NCI-H2107 treated with DMSO at 0.1 percent for 48 hours (cell line): ENCODE results near the gene GDPD5.

Source experiments
- DNase-seq: peaks from one replicate; lab custom pipeline; 2025; ENCODE audit not compliant: unreplicated experiment; lab: John Stamatoyannopoulos, UW

Gene GDPD5

DNA sequence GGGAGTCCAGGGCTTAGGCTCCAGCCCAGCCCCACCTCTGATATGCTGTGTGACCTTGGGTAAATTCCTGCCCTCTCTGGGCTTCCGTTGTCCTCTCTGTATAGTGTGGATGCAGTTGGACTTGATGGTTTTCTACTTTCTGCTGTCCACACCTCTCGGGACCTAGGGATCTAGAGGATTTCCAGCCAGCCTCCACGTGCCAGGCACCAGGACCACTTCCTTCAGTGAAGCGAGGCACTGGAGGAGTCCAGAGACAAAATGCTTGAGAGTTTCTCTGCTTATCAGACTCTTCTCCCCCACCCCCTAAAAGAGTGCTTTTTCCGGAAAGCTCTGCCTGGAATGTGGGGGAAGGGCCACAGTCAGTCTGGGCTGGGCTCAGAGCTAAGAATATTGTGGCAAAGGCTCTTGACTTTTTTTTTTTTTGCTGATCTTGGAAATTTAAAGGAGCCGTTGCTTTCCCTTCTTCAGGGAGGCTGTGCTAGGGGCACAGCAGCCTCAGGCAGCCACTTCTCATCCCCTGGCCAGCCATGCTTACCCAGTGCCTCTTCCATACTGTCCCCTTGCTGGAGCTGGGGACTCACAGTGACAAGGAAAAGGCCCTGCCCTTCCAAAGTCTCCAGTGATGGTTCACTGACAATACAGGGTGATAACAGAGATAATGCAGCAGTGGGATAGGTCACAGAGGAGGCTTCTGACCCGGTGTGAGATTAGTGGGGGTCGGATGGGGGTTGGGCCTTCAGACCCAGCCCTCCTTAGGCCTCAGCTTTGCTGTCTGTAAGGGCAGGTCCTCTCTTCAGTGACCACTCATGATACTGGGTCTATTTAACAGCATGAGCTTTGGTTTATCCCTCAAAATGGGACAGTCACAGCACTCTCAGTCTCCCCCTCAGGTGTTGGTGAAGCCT, 33.5 kb upstream of the GDPD5 start:
- no peak for DNase-seq

DNA sequence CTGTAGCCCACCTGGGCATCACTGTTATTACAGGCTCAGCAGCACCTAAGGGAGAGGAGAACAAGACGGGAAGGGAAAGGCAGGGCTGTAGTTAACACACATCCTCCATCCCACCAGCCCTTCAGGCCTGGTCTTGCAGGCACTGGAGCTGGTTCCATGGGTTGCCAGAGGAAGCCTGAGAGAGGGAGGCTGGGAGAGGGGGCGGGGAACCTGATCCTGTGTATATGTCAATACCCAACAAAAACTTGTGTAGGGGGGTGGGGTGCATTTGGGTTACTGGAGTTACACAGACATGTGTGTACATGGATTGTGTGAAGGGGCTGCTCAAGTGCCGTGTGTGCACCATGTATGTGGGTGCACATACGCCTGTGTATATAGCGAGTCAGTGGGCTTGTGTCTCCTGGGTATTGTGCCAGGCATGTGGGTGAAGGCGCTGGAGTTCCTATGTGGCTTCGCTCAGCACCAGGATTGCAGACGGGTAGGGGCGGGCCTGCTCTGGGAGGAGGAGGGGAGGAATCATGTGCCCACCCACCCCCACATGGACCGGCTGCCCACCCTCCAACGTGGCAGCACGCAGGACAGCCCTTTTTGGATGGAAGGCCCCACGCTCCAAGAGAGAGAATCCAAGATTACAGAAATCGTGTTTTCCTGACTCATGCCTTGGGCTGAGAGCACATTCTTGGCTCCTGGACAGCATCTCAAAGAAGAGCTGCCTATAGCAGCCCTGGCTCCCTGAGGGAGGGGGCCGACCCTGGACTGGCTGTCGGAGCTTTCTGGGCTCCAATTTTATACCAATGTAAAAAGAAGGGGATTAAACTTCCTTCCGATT, 32.1 kb upstream of the GDPD5 start:
- no peak for DNase-seq

DNA sequence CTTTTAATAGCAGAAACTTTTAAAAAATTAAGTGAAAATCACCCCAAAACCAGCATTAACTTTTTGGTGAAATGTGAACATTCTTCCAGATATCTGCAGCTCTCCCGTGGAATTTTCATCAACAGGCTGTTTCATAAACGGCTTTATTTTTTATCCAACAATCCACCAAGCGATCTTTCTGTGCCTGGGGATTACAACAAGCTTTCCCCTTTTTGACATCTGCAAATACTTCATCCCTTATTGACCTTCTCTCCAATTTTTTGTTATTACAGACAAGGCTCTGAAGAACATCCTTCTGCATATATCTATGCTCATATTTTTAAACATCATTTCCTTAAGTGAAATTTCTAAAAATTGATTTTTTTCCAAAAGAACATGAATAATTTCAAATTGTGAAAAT, 30.5 kb upstream of the GDPD5 start:
- no peak for DNase-seq

DNA sequence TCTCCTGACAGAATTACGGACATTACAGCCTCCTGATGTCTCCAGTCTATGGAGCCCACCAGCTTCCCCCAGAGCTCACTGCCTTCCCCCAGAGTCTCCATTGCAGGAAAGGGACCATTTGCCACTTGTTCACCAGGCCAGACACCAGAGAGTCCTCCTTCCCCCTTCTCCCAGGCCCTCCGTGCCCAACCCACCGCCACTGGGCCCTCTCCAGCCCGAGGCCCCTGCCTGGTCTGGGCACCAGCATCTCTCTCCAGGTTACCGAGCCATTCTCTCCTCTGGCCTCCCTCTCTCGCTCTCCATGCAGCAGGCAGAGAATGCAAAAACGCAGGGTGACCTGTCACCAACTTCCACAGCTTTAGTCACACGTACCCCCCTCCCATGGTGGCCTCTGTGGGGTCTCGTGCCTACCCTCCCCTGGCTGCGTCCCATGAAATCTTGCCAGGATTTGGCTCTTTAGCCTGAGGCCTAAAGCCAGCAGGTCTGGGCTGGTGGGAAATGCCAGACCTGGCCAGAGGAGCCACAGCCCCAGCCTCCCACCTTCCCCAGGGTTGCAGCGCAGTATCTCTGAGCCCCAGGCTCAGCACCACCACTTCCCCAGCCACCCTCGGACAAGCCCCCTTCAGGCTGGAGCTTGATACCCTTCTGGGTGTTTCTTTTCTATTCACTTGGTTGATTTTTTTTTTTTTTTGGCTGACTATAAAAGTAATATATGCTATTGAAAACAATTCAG, 29.5 kb upstream of the GDPD5 start:
- DNase-seq: no peak

DNA sequence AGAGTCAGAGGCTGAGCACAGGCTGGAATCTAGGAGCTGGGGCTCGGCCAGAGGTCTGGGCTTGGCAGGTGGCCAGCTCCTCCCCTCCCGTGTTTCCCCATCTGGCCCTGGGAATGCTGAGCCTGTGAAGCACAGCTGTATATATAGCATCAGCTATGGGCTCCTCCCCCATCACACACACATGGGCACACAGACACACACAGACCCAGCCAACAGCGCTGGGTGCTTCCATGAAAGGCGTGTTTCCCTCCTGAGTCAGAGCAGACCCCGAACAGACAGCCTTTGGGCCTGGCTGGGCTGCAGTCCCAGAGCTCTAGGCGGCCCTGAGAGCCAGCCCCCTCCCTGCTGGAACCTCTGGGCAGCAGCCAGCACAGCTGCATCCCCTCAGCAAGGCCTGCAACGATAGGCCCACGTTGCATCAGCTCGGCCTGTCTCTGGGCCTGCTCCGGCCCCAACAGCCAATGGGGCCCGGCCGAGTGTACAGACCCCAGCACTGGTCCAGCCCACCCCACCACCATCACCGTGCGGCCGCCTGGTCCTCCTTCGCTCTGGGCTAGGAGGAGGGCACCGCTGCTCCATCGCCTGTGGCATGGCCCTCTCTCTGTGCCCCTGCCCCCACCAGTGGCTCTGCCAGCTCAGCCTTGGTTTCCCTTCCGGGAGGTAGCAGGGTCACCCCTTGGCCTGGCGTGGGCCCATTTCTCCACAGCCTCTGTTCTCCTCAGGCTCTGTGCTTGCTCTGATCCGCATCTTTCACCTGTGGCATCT, 28.7 kb upstream of the GDPD5 start:
- no peak for DNase-seq

DNA sequence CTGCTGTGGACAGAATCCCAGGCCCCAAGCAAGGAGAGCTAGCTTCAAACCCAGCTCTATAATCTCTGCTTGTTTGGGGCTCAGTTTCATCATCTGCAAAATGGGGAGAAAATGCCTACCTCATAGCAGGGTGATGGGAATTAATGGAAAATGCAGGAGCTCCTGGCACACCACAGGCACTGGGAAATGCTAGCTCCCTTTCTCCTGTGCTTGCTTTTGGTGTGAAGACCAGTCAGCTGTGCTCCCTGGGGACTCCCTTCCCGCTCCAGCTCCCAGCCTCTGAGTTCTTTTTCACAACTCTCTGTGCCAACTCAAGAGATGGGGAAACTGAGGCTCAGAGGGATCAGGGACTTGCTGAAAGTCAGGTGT, 28.1 kb upstream of the GDPD5 start:
- no peak for DNase-seq

DNA sequence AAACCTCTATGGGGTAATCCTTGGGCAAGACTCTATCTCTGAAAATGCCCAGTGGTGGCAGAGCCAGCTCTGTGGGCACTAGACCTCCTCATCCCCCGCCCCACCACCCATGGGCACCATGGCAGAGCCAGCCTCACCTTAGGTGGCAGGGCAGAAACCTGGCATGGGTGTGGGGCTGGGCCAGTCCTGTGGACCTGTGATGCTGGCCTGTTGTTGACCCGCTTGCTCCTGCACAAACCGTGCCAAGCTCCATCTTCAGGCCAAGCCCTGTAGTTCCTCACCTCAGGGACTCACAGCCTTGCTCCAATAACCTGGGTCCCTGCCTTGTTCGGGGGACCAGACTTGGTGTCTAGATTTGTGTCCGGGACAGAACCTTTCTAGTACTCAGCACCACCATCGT, 27.4 kb upstream of the GDPD5 start:
- no peak for DNase-seq

DNA sequence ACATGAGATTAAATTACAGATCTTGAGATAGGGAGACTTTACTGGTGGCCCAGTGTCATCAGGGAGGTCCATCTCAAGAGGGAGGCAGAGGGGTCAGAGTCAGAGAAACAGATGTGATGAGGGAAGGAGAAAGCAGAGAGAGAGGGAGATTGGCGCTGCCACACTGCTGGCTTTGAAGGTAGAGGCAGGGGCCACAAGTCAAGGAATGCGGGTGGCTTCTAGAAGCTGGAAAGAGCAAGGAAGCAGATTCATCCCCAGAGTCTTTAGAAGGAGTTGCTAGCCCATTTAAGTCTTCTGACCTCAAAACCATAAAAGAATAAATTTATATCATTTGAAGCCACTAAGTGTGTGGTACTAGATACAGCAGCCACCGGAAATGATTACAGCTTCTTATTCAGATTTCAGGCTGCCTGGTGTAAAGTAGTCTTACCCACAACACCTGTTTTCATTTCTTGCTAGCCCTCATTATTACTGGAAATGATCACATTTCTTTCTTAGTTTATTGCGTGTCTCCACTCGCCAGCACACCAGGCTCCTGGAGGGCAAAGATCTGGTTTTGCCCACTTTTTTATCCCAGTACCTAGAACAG, 23.7 kb upstream of the GDPD5 start:
- DNase-seq: no peak

DNA sequence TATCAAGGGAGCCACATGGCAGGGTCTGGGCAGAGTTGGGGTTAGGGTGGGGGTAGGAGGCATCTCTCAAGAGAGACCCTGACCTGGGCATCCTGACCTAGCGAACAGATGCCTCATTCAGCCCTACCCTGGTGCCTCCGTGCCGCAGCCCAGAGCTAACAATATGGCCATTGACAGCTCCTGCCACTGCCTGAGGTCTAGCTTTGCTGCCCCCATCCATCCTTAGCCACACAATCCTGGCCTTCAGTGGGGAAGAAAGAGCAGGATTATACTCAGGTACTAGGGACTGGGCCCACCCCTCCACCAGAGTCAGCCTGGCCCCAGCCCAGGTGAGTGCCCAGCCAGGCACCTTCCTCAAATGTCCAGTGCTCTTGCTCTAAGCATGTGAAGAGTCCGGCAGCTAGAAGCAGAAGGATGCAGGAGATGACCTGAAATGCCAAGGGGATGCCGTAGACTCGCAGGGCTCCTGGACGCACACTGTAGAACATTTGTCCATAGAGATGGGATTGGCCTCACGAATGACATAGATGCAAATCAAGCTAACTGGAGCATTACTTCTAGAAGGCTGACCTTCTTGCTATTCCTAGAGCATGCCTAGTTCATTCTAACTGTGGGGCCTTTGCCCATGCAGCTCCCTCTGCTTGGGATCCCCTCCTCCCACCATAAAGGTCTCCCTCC, 23.0 kb upstream of the GDPD5 start:
- DNase-seq: no peak

DNA sequence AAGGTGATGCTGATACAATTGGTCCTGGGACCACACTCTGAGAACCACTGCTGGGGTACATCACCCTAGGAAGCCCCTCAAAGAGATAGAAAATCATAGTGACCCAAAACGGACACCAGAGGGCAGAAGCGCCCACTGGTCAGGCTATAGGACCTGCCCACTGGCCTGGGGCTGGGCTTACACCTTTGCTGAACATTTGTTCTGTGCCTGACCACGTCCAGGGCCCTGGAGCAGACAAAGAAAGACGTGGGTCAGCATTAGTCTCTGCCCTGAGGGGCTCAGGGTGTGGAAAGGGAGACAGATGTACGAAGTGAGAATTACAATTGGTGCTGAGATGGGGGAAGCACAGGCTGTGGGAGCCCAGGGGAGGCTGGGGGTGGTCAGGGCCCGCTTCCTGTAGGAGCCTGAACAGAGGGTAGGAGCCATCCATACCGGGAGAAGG, 21.9 kb upstream of the GDPD5 start:
- no peak for DNase-seq

DNA sequence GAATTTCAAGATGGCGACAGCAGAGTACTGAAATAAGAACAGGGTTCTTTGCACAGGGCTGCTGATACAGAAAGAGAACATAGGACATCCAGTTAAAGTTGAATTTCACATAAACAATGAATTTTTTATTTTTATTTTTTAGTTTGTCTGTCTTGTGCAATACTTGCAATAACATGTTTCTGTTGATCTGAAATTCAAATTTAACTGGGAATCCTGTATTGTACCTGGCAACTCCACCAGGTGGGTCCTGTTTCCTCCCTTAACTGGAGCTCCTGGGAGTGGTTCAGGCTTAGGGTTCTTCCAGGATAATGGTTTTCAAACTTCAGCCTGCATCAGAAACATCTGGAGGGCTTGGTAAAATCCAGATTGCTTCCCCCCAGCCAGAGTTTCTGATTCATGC, 21.4 kb upstream of the GDPD5 start:
- DNase-seq: no peak

DNA sequence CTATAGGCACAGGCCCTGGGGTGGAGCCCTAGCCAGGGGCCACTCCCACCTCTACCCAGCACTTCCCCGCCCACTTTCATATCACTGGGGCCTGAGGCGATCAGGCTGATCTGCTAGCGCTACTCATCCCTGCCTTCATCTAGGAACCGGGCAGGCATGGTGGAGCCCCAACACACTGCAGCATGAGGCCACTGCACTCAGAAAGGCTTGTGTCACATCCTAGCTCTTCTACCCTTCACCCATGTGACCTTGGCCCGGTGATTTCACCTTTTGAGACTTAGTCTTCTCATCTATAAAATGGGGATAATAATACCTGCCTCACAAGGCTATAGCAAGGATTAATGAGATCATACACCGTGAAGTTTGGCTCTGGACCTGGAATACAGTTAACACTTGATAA, 18.1 kb upstream of the GDPD5 start:
- no peak for DNase-seq

DNA sequence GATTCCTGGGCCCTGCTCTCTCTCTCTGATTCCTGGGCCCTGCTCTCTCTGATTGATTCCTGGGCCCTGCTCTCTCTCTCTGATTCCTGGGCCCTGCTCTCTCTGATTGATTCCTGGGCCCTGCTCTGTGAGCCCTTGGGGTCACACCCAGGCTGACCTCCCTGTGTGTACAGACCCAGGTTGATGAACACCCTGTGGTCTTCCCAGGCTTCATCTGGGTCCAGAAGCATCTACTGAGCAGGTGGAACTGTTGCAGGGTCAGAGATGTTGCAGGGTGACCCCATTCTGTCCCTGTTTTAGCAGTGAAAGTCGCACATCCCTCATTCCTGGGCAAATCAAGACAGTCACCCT, 16.3 kb upstream of the GDPD5 start:
- DNase-seq: no peak

DNA sequence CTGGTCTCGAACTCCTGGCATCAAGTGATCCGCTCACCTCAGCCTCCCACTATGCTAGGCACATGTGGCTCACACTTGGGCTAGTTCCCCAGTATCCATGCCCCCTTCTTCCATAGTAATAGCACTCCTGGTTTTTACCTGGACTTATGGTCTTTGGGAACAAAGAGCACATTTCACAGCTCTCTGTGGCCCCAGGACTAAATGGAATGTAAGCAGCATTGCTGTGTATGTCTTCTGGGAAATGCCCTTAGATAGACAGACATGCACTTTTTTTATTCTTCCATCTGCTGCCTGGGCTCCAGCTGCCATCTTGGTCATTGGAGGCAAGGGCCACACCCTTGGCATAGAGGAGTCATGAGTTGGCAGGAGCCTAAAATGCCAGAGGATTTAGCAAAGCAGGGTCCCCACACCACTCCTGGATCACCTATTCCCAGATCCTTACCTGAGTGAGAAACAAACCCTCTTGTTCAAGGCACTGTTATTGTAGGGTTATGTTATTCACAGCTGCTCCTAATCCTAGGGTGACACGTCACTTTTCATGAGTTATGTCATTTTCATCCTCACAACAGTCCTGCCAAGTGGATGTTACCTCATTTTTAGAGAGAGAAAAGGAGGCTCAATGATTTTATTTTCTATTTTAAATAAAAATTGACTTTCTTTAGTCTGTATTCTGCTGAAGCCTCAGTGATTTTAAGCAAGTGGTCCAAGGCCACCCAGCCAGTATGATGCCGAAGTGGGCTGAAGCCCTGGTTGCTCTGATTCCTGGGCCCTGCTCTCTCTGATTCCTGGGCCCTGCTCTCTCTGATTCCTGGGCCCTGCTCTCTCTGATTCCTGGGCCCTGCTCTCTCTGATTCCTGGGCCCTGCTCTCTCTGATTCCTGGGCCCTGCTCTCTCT, 15.7 kb upstream of the GDPD5 start:
- no peak for DNase-seq

DNA sequence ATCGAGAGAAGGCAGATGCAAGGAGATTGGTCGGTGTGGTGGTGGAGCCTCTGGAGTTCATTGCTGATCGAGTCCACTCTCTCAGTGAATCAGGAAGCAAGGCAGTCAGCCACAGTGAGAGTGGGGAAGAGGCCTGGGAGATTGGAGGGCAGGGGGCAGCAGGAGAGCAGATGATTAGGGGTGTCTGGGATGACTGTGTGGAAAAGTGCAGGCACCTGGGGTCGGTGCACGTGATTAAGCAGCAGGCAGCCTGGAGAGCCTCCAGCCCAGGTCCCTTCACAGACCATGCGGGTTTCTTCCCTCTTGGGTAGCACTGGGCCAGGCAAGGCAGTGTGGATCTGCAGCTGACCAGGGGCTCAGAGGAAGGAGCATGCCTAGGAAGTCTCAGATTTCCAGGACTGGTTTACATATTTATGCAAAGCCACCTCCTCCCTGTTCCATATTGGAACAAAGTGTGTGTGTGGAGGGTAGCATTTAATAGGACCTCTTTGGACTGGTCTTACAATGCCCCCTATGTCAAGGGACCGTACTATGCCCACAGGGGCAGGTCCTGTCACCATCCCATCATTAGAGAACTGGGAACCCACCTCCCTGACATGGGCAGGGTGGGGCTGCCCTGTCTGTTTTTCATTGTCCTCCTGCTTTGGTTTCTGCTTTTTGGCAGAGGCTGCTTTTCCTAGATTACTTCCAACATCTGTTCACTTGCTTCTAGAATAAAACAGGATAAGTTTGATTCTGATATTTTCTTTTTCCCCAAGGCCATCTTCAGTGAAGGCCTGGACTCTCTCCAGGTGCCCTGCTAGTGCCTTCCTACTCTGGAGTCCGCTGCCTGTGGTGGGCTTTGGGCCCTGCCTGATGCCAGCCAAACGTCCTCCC, 14.0 kb upstream of the GDPD5 start:
- no peak for DNase-seq

DNA sequence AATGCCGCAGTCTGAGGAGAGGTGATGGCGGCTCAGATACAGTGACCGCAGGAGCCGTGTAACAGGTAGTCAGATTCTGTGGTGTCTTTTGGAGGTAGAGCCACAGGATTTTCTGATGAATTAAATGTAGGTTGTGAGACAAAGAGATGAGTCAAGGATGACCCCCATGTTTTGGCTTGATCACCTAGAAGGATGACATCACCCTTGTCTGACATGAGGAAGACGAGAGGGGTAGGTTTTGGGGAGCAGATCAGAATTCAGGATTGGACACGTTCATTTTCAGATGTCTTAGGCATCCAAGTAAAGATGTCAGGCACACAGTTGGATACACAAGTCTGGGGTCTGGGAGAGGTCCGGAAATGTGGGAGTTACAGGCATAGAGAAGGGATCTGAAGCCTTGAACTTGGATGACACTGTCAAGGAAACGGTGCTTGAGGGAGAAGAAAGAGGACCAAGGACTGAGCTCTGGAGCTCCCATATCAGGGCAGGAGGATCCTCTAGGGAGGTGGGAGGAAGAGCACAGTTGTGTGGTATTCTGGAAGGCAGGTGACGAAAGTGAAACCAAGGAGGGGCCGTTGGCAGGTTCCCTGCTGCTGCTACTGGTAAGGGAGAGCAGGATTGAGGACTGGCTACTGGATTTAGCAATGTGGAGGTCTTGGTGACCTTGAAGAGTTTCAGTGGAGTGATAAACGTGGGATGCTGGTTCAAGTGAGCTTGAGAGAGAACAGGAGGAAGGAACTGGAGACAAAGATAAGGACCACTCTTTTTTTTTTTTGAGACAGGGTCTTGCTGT, 12.6 kb upstream of the GDPD5 start:
- DNase-seq: no peak

DNA sequence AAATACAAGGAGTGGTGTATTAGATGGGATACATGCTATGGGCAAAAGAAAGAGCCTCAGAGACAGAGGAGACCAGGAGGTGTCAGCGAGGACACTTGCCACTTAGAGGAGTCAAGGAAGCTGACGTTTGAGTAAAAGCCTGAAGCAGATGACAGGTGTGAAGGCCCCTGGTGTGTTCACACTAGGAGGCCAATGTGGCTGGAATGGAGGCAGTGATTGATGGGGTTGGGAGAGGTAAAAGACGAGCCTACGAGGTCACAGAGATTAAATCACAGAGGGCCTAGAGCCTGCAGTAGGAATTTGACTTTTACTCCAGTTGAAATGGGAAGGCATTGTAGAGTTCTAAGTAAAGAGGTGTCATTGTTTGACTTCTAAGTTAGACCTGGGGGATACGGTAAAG, 12.0 kb upstream of the GDPD5 start:
- no peak for DNase-seq
